Measurements from ENCODE around the gene DOCK2. TPM values are rescaled to one million over a fixed set of nuclear protein-coding genes. Genes with fewer than 3 reads are reported as not detected.

The DOCK2 gene
- total RNA-seq, 1 donor from 2014 or later: 13.6 TPM

DNA sequence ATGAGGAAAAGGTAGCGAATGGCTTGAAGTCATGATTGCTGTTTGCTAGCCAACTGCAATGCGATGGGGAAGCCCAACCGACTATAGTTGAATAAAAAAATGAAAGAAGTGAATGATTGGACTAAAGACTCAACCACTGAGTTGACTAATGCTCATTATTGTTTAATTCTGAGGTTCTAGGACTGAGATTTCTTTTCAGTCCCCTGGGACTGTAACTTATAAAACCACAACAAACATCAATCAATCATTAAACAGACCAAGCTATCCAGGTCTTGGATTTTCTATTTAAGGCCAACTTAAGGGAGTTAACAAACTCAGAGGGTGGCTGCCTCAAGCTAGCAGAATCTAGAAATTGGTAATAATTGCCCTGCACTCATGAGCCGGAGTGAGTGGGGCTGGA lies 154.2 kb downstream of the DOCK2 start:
- no peaks in the 10 kb centered on the region for H3K9me3 ChIP-seq (ENCODE audit: control insufficient read depth in 3 of 3, low read length in 3 of 3)
- H3K4me3 ChIP-seq (ENCODE audit: low read length in 3 of 3): no peak overlapping the region
- H3K9ac ChIP-seq (ENCODE audit: low read depth in 1 of 3, low read length in 3 of 3): no peak overlapping the region
- no peaks in the 10 kb centered on the region for H3K4me1 ChIP-seq (ENCODE audit: control insufficient read depth in 3 of 3, insufficient read depth in 3 of 3, low read length in 3 of 3)
- H3K27ac ChIP-seq (ENCODE audit: low read depth, low read length): no peak overlapping the region
- no peaks in the 10 kb centered on the region for H3K36me3 ChIP-seq (ENCODE audit: control insufficient read depth in 3 of 3, insufficient read depth in 3 of 3, low read length in 3 of 3)
- H3K27me3 ChIP-seq (ENCODE audit: control insufficient read depth in 3 of 3, insufficient read depth in 3 of 3, low read length in 3 of 3): peaks cover 0 to 2% (median 0%) of the 10 kb centered on the region in 3 donors

DNA sequence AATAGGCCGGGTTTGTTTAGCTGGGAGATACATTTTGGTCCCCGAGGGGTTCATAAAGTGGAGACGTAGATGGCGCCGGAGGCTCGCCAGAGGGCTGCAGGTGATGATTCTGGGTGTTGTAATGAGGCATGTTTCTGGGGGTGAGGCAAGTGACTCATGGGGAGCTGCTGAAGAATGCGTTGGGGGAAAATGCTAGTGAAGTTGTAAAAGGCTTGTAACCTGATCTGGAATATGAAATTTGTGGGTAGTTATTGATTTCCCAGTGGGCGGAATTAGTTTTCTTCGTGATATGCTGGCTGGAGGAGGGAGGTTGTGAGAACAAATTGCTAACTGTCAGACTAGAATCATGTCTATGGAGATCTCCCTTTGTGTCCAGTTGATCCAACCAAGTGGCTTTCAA lies 158.3 kb downstream of the DOCK2 start:
- H3K27ac ChIP-seq (ENCODE audit: low read depth, low read length): no peak overlapping the region
- H3K27me3 ChIP-seq (ENCODE audit: control insufficient read depth in 3 of 3, insufficient read depth in 3 of 3, low read length in 3 of 3): peaks cover 0 to 2% (median 0%) of the 10 kb centered on the region in 3 donors
- no peak overlapping the region for H3K4me3 ChIP-seq (ENCODE audit: low read length in 3 of 3)
- H3K9ac ChIP-seq (ENCODE audit: low read depth in 1 of 3, low read length in 3 of 3): no peak overlapping the region
- H3K36me3 ChIP-seq (ENCODE audit: control insufficient read depth in 3 of 3, insufficient read depth in 3 of 3, low read length in 3 of 3): no peaks in the 10 kb centered on the region
- no peaks in the 10 kb centered on the region for H3K4me1 ChIP-seq (ENCODE audit: control insufficient read depth in 3 of 3, insufficient read depth in 3 of 3, low read length in 3 of 3)
- H3K9me3 ChIP-seq (ENCODE audit: control insufficient read depth in 3 of 3, low read length in 3 of 3): no peaks in the 10 kb centered on the region

DNA sequence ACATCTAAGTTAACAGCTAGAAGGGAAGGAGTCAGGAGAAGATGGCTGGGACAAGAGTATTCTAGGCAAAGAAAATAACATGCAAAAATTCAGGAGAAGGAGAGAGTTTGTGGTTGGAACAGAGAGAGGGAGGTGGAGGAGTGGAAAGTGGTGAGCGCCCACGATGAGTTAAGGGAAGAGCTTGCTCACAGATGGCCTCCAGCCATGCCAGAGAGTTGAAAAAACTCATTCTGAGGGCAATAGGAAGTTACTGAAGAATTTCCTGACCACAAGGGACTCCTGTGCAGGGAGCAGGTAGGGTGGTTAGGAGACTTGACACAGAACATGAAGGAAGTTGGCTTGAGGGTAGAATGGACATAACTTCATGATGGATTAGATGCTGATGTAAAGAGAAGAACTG lies 159.7 kb downstream of the DOCK2 start:
- Histone ChIP-seq H3K4me3 (ENCODE audit: low read length in 3 of 3) (no peak overlapping the region), H3K27ac (ENCODE audit: low read depth, low read length) (no peak overlapping the region), H3K9ac (ENCODE audit: low read depth in 1 of 3, low read length in 3 of 3) (no peak overlapping the region), H3K36me3 (ENCODE audit: control insufficient read depth in 3 of 3, insufficient read depth in 3 of 3, low read length in 3 of 3) (no peaks in the 10 kb centered on the region), H3K4me1 (ENCODE audit: control insufficient read depth in 3 of 3, insufficient read depth in 3 of 3, low read length in 3 of 3) (no peaks in the 10 kb centered on the region), H3K9me3 (ENCODE audit: control insufficient read depth in 3 of 3, low read length in 3 of 3) (no peaks in the 10 kb centered on the region), H3K27me3 (ENCODE audit: control insufficient read depth in 3 of 3, insufficient read depth in 3 of 3, low read length in 3 of 3) (no peaks in the 10 kb centered on the region)

DNA sequence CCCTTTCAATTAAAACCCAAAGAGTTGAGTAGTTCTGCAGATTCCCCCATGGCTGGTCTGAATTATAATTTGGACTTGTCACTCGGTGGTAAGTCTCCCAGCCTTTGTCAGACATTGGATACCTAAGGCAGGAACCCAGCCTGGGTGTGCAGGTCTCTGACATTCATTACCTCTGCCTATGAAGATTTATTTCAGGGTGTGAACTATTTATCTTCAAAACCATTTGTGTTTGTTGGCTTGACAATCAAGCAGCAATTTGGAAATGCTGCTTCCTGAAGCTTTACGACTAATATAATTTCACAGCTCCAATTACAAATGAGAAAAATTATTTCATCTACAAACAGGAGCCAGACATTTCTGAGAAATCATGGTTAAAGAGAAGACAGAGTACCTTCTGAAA lies 160.5 kb downstream of the DOCK2 start:
- Histone ChIP-seq H3K9me3 (ENCODE audit: control insufficient read depth in 3 of 3, low read length in 3 of 3) (no peaks in the 10 kb centered on the region), H3K4me1 (ENCODE audit: control insufficient read depth in 3 of 3, insufficient read depth in 3 of 3, low read length in 3 of 3) (no peaks in the 10 kb centered on the region), H3K36me3 (ENCODE audit: control insufficient read depth in 3 of 3, insufficient read depth in 3 of 3, low read length in 3 of 3) (no peaks in the 10 kb centered on the region), H3K9ac (ENCODE audit: low read depth in 1 of 3, low read length in 3 of 3) (no peak overlapping the region), H3K27me3 (ENCODE audit: control insufficient read depth in 3 of 3, insufficient read depth in 3 of 3, low read length in 3 of 3) (no peaks in the 10 kb centered on the region), H3K4me3 (ENCODE audit: low read length in 3 of 3) (no peak overlapping the region), H3K27ac (ENCODE audit: low read depth, low read length) (no peak overlapping the region)

- H3K36me3 ChIP-seq (ENCODE audit: control insufficient read depth in 3 of 3, insufficient read depth in 3 of 3, low read length in 3 of 3): no peaks in the 10 kb centered on the region
- H3K9ac ChIP-seq (ENCODE audit: low read depth in 1 of 3, low read length in 3 of 3): no peak overlapping the region
- H3K27me3 ChIP-seq (ENCODE audit: control insufficient read depth in 3 of 3, insufficient read depth in 3 of 3, low read length in 3 of 3): no peaks in the 10 kb centered on the region
- H3K27ac ChIP-seq (ENCODE audit: low read depth, low read length): no peak overlapping the region
- peaks cover 0 to under 1% (median 0%) of the 10 kb centered on the region in 3 donors for H3K9me3 ChIP-seq (ENCODE audit: control insufficient read depth in 3 of 3, low read length in 3 of 3)
- no peaks in the 10 kb centered on the region for H3K4me1 ChIP-seq (ENCODE audit: control insufficient read depth in 3 of 3, insufficient read depth in 3 of 3, low read length in 3 of 3)
- no peak overlapping the region for H3K4me3 ChIP-seq (ENCODE audit: low read length in 3 of 3)
Observed at GRCh38 chr5:169798438-169798837, 161.4 kb downstream of the DOCK2 start.

DNA sequence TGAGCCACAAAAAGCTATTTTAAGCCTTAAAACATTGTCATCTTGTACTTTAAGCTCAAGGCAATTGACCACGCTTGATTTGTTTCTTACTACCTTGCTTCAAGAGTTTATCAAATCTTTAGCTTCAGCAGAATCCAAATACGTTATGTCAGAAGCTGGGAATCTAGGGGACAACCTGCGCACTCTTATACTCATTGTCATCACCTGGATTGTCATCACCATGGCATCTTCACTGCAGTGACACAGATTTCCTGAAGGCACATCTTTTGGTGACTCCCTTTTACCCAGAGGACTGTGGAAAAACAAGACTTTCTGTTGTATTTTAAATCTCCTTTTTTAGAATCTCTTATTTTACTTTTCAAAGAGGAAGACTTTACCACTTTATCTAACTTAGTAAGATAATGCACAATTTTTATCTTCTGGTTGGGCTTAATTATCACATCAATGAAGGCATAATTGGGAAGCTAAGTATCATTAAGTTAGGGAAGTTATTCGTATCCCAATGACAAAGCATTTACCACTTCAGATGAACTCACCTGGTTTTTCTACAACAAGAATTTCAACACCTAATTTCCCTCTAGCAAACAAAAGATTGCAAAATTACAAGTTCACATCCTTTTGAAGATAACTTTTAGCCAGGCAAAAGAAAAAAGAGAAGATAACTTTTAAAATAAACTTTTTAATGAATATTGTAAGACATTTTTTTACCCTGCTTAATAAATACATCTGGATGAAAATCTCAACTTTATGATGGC lies 162.0 kb downstream of the DOCK2 start:
- no peaks in the 10 kb centered on the region for H3K27me3 ChIP-seq (ENCODE audit: control insufficient read depth in 3 of 3, insufficient read depth in 3 of 3, low read length in 3 of 3)
- no peak overlapping the region for H3K9ac ChIP-seq (ENCODE audit: low read depth in 1 of 3, low read length in 3 of 3)
- H3K9me3 ChIP-seq (ENCODE audit: control insufficient read depth in 3 of 3, low read length in 3 of 3): peaks cover 0 to 2% (median 0%) of the 10 kb centered on the region in 3 donors
- H3K27ac ChIP-seq (ENCODE audit: low read depth, low read length): no peak overlapping the region
- H3K4me1 ChIP-seq (ENCODE audit: control insufficient read depth in 3 of 3, insufficient read depth in 3 of 3, low read length in 3 of 3): no peaks in the 10 kb centered on the region
- no peak overlapping the region for H3K4me3 ChIP-seq (ENCODE audit: low read length in 3 of 3)
- no peaks in the 10 kb centered on the region for H3K36me3 ChIP-seq (ENCODE audit: control insufficient read depth in 3 of 3, insufficient read depth in 3 of 3, low read length in 3 of 3)

DNA sequence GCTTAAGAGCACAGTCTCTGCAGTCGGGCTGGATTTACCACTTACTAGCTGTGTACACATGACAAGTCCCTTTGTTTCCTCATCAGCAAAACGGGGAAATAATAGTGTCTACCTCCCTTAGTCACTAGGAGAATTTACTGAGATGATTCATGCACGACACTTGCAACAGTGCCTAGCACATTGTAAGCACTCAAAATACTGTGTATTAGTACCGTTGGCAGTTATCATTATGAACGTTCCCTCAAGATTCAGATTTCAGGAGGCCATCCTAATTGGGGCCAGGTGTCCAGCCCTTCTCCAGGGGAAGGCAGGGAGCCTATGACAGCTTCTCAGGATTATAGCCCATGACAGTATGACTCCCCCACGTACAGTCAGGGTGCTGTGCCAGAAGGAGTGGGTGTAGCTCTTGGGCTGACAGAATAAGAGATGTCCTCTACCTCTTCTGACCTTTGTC lies 164.3 kb downstream of the DOCK2 start:
- H3K9ac ChIP-seq (ENCODE audit: low read depth in 1 of 3, low read length in 3 of 3): no peak overlapping the region
- H3K27me3 ChIP-seq (ENCODE audit: control insufficient read depth in 3 of 3, insufficient read depth in 3 of 3, low read length in 3 of 3): peaks cover 0 to 3% (median 0%) of the 10 kb centered on the region in 3 donors
- no peaks in the 10 kb centered on the region for H3K4me1 ChIP-seq (ENCODE audit: control insufficient read depth in 3 of 3, insufficient read depth in 3 of 3, low read length in 3 of 3)
- H3K9me3 ChIP-seq (ENCODE audit: control insufficient read depth in 3 of 3, low read length in 3 of 3): peaks cover 0 to 2% (median 0%) of the 10 kb centered on the region in 3 donors
- no peak overlapping the region for H3K4me3 ChIP-seq (ENCODE audit: low read length in 3 of 3)
- H3K27ac ChIP-seq (ENCODE audit: low read depth, low read length): no peak overlapping the region
- no peaks in the 10 kb centered on the region for H3K36me3 ChIP-seq (ENCODE audit: control insufficient read depth in 3 of 3, insufficient read depth in 3 of 3, low read length in 3 of 3)

DNA sequence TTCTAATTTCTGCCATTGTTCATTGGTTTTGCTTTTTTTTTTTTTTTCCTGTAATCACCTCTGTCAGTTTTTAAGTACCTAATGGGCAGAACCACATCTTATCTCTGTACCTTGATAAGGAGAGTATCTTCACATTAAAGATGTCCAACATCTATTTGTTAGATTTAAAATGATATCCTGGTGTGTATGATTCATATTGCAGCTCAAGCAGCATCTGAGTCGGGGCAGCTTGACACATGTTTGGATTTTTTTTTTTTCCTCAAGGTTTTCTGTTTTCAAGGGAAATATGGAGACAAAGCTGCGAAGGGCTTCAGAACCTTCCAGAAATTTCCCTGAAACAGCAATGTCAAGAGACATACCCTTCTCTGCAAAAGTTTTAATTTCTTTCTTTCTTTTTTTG lies 164.7 kb downstream of the DOCK2 start:
- peaks cover 0 to 2% (median 0%) of the 10 kb centered on the region in 3 donors for H3K9me3 ChIP-seq (ENCODE audit: control insufficient read depth in 3 of 3, low read length in 3 of 3)
- H3K27me3 ChIP-seq (ENCODE audit: control insufficient read depth in 3 of 3, insufficient read depth in 3 of 3, low read length in 3 of 3): peaks cover 0 to 3% (median 0%) of the 10 kb centered on the region in 3 donors
- H3K4me1 ChIP-seq (ENCODE audit: control insufficient read depth in 3 of 3, insufficient read depth in 3 of 3, low read length in 3 of 3): no peaks in the 10 kb centered on the region
- no peak overlapping the region for H3K27ac ChIP-seq (ENCODE audit: low read depth, low read length)
- no peaks in the 10 kb centered on the region for H3K36me3 ChIP-seq (ENCODE audit: control insufficient read depth in 3 of 3, insufficient read depth in 3 of 3, low read length in 3 of 3)
- no peak overlapping the region for H3K4me3 ChIP-seq (ENCODE audit: low read length in 3 of 3)
- no peak overlapping the region for H3K9ac ChIP-seq (ENCODE audit: low read depth in 1 of 3, low read length in 3 of 3)

DNA sequence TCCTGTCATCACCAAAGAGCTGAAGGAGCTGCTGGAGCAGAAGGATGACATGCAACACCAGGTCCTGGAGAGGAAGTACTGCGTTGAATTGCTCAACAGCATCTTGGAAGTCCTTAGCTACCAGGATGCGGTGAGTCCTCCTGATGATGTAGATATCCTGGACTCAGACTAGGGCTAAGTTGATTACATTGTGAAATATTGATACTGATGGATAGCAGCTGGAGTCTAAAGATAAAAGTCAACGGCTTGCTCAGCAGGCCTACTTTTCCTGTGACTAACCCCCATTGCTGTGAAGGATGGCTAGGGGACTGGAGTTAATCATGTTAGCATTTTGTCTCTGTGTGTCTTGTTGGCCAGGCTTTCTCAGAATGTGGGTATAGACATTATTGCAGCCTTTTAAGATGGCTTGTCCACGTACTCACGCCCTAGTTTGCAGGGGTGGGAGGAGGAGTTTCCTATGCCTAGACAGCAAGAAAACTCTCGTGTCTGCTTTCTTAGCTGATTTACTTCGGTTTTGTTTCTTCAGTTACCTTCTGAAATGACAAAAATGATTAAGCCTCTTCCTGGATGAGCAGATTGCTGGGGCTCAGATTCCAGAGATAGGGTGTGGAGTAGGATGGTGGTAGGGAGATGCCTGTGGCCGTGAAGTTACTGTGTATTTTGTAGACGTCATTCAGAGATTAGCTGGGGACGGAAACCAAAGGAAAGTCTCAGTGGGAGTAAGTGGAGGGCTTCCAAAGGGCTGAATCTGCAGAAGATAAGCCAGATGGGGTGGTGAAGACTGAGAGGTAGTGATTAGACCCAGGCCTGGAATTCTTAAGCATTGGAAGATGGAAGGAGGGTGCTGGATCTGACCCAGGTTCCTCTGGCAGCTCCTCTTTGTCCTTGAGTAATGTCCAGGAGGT lies 166.3 kb downstream of the DOCK2 start:
- peaks cover 0 to 3% (median 0%) of the 10 kb centered on the region in 3 donors for H3K27me3 ChIP-seq (ENCODE audit: control insufficient read depth in 3 of 3, insufficient read depth in 3 of 3, low read length in 3 of 3)
- peaks cover 0 to 2% (median 0%) of the 10 kb centered on the region in 3 donors for H3K9me3 ChIP-seq (ENCODE audit: control insufficient read depth in 3 of 3, low read length in 3 of 3)
- H3K27ac ChIP-seq (ENCODE audit: low read depth, low read length): no peak overlapping the region
- H3K4me1 ChIP-seq (ENCODE audit: control insufficient read depth in 3 of 3, insufficient read depth in 3 of 3, low read length in 3 of 3): no peaks in the 10 kb centered on the region
- no peak overlapping the region for H3K9ac ChIP-seq (ENCODE audit: low read depth in 1 of 3, low read length in 3 of 3)
- H3K36me3 ChIP-seq (ENCODE audit: control insufficient read depth in 3 of 3, insufficient read depth in 3 of 3, low read length in 3 of 3): no peaks in the 10 kb centered on the region
- H3K4me3 ChIP-seq (ENCODE audit: low read length in 3 of 3): no peak overlapping the region

DNA sequence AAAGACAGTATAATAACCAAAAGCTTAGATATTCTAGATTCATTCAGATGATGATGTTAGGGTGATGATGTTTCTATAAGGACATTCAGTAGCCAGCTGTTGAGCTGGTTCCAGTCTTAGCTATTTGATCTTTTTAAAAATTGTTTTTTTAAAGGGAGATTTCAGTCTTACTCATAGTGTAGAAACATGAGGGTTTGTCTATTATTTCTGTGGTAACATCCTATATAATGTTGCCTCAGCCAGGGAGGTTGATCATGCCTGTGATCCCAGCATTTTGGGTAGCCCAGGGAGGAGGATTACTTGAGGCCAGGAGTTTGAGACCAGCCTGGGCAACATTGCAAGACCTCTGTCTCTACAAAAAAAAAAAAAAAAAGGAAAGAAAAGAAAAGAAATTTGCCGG lies 167.8 kb downstream of the DOCK2 start:
- no peaks in the 10 kb centered on the region for H3K4me1 ChIP-seq (ENCODE audit: control insufficient read depth in 3 of 3, insufficient read depth in 3 of 3, low read length in 3 of 3)
- no peak overlapping the region for H3K27ac ChIP-seq (ENCODE audit: low read depth, low read length)
- peaks cover 0 to 2% (median 0%) of the 10 kb centered on the region in 3 donors for H3K9me3 ChIP-seq (ENCODE audit: control insufficient read depth in 3 of 3, low read length in 3 of 3)
- H3K9ac ChIP-seq (ENCODE audit: low read depth in 1 of 3, low read length in 3 of 3): no peak overlapping the region
- H3K27me3 ChIP-seq (ENCODE audit: control insufficient read depth in 3 of 3, insufficient read depth in 3 of 3, low read length in 3 of 3): peaks cover 0 to 3% (median 0%) of the 10 kb centered on the region in 3 donors
- no peaks in the 10 kb centered on the region for H3K36me3 ChIP-seq (ENCODE audit: control insufficient read depth in 3 of 3, insufficient read depth in 3 of 3, low read length in 3 of 3)
- H3K4me3 ChIP-seq (ENCODE audit: low read length in 3 of 3): no peak overlapping the region
